Measurements from ENCODE around the gene RGS16. TPM values are rescaled to one million over a fixed set of nuclear protein-coding genes. Genes with fewer than 3 reads are reported as not detected.

Gene RGS16
- total RNA-seq, 2 donors from 2014 or later = 23.4 to 23.5 TPM

DNA sequence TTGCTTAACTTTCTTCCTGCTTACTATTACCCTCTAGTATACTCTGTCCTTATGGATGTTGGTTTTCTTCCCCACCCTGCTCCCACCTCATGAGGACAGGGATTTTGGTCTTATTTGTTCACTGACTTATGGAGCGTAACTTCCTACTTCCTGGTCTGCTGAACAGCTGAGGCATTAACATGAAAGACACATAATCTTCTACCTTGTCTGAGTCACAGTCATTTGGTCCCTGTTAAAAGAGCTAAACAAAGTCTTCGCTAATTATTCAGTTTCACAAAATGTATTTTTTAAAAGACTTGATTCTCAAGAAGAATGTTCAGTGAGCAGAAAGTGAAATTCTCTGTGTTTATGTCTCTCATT is 33.6 kb downstream of the RGS16 start:
- no peaks in the 10 kb centered on the region for H3K4me1 Mint-ChIP-seq
- H3K9me3 ChIP-seq (ENCODE audit: control insufficient read depth, low read length, poor library complexity, severe bottlenecking) = no peaks in the 10 kb centered on the region
- no peak overlapping the region for H3K4me3 Mint-ChIP-seq
- H3K36me3 Mint-ChIP-seq (ENCODE audit: low read depth) = peaks cover 9% of the 10 kb centered on the region
- no peaks in the 10 kb centered on the region for H3K27me3 Mint-ChIP-seq
- ATAC-seq = no peak
- no peak for DNase-seq
- H3K27ac Mint-ChIP-seq = no peak overlapping the region

DNA sequence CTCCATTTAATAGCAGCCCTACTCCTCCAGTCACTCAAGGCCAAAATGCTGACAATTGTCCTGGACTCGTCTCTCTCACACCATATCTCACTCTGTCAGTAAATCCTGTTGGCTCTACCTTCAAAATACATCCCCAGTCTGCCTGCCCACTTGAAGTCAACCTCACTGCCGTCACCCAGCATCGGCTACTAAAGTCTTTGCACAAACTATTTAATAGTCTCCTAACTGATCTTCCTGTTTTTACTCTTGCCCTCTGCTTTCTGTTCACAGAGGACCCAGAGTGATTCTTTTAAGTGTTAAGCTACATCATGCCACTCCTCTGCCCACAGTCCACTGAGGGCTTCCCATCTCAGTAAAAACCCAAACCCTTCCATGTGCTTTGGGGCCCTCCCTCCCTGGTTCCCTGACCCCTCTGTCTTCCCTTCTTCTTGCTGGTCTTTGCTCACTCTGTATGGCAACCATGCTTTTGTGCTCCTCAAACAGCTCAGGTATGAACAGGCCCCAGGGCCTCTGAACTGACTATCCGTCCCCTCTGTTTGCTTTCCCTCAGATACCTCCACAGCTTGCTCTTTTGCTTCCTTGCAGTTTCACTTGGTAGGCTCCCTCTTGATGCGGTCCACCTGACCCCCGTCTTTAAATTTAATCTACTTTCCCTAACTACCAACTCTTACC is 34.1 kb downstream of the RGS16 start:
- DNase-seq (no peak), ATAC-seq (no peak)
- H3K9me3 ChIP-seq (ENCODE audit: control insufficient read depth, low read length, poor library complexity, severe bottlenecking) = no peaks in the 10 kb centered on the region
- H3K27me3 Mint-ChIP-seq = no peaks in the 10 kb centered on the region
- H3K4me3 Mint-ChIP-seq = no peak overlapping the region
- no peak overlapping the region for H3K27ac Mint-ChIP-seq
- no peaks in the 10 kb centered on the region for H3K4me1 Mint-ChIP-seq
- peaks cover 7% of the 10 kb centered on the region for H3K36me3 Mint-ChIP-seq (ENCODE audit: low read depth)

DNA sequence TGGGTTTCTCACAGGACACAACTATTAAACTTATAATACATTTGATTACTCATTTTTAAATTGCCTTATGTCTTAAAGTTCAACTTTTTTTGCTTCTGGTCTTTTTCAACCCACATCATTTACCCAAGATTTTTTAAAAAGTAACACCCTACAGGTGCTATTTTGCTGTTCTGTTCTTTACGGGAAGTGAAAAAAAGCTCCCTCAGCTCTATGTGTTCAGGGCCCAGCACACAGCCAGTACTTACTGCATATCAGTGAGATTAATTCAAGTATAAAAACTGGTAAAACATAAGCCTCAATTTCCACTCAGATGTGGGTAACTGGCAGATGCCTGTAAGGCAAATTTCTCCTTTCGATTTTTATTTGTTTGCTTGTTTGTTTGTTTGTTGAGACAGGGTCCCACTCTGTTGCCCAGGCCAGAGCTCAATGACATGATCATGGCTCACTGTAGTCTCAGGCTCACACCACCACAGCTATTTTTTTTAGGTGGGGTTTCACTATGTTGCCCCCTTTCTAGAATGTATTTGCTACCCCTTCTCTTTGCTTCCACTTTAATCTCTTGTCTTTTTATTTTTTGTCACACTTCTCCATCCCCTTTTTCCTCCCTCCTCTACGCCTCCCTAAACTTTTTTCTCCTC is 35.4 kb downstream of the RGS16 start:
- no peaks in the 10 kb centered on the region for H3K9me3 ChIP-seq (ENCODE audit: control insufficient read depth, low read length, poor library complexity, severe bottlenecking)
- DNase-seq = no peak
- Mint-ChIP-seq H3K27ac (no peak overlapping the region), H3K36me3 (ENCODE audit: low read depth) (peaks cover 4% of the 10 kb centered on the region), H3K4me3 (no peak overlapping the region), H3K4me1 (no peaks in the 10 kb centered on the region), H3K27me3 (no peaks in the 10 kb centered on the region)
- ATAC-seq = no peak

DNA sequence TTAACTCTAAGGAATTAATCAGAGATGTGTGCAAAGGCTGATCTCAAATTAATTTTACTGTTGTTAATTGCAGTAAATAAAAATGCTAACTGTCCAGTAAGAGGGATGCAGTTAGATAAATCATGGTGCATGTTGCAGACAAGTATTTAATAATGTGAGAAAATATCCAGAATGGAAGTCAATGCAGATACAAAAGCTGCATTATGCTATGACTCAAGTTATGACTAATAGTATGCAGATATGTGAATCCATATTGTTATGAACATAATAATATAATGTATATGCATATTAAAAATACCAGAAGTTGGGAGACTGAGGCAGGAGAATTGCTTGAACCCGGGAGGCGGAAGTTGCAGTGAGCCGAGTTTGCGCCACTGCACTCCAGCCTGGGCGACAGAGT is 36.6 kb downstream of the RGS16 start:
- Mint-ChIP-seq H3K27me3 (no peaks in the 10 kb centered on the region), H3K4me1 (no peaks in the 10 kb centered on the region), H3K36me3 (ENCODE audit: low read depth) (no peaks in the 10 kb centered on the region), H3K4me3 (no peak overlapping the region), H3K27ac (no peak overlapping the region)
- H3K9me3 ChIP-seq (ENCODE audit: control insufficient read depth, low read length, poor library complexity, severe bottlenecking) = no peaks in the 10 kb centered on the region
- ATAC-seq (no peak), DNase-seq (no peak)

DNA sequence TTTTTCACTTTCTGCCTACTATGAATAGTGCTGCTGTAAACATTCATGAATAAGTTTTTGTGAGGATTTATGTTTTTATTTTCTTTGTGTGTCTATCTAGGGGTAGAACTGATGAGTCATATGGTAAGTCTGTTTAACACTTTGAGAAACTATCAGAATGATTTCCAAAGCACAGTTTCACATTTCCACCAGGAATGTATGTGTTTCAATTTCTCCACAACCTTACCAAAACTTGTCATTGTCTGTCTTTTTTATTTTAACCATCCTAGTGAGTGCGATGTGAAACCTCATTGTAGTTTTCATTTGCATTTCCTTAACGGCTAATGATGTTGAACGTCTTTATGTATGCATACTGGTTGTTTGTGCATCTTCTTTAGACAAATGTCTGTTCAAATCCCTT is 38.7 kb downstream of the RGS16 start:
- peaks cover 2% of the 10 kb centered on the region for H3K36me3 Mint-ChIP-seq (ENCODE audit: low read depth)
- ATAC-seq = no peak
- no peak for DNase-seq
- H3K27ac Mint-ChIP-seq = no peak overlapping the region
- H3K9me3 ChIP-seq (ENCODE audit: control insufficient read depth, low read length, poor library complexity, severe bottlenecking) = no peaks in the 10 kb centered on the region
- peaks cover 14% of the 10 kb centered on the region for H3K27me3 Mint-ChIP-seq
- H3K4me3 Mint-ChIP-seq = no peak overlapping the region
- H3K4me1 Mint-ChIP-seq = peaks cover 5% of the 10 kb centered on the region

DNA sequence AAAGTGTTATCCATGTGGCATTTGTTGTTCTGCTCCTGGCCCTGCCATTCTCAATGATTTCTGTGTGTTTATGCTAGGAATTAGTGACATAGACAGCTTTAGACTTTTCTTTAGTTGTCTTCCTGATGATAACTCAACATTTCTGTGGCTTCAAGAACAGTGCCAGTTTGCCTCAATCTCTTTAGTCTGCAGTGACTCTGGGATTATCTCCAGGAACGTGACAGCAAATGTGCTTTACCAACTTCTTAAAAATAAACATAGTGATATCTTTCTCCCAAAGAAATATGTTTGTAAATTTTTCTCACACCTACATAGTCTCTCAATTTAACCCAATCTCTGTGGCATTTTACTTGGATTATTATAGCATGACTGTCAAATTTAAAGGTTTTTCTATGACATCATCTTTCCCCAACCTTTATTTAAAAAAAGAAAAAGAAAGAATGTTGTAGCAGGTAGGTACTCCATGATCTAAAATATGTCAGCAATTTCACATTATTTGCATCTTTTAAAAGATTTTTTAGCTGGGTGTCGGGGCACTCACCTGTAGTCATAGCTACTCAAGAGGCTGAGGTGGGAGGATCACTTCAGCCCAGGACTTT is 39.7 kb downstream of the RGS16 start:
- Mint-ChIP-seq H3K4me3 (no peak overlapping the region), H3K27me3 (peaks cover 14% of the 10 kb centered on the region), H3K36me3 (ENCODE audit: low read depth) (peaks cover 4% of the 10 kb centered on the region), H3K27ac (no peak overlapping the region), H3K4me1 (peaks cover 5% of the 10 kb centered on the region)
- DNase-seq (no peak), ATAC-seq (no peak)
- no peaks in the 10 kb centered on the region for H3K9me3 ChIP-seq (ENCODE audit: control insufficient read depth, low read length, poor library complexity, severe bottlenecking)

DNA sequence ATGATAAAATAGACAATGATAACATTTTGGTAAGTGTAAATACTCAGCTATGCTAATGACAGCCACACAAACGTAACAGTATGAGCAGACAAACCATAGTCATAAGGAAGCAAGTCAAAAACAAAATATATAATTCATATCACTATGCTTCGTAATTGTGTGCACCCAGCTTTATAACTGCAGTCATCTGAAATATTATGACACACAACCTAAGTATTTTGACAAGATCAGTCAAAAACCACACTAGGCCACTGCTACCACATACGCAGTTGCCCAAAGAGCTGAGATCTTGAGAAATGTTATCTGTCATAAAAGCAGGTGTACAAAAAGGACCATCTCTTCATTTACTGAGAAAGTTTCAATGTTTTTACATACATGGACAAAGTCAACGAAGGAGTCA is 41.1 kb downstream of the RGS16 start:
- Mint-ChIP-seq H3K36me3 (ENCODE audit: low read depth) (peaks cover 8% of the 10 kb centered on the region), H3K27ac (no peak overlapping the region), H3K27me3 (peaks cover 14% of the 10 kb centered on the region), H3K4me1 (peaks cover 8% of the 10 kb centered on the region), H3K4me3 (no peak overlapping the region)
- no peak for DNase-seq
- ATAC-seq = no peak
- H3K9me3 ChIP-seq (ENCODE audit: control insufficient read depth, low read length, poor library complexity, severe bottlenecking) = no peaks in the 10 kb centered on the region

DNA sequence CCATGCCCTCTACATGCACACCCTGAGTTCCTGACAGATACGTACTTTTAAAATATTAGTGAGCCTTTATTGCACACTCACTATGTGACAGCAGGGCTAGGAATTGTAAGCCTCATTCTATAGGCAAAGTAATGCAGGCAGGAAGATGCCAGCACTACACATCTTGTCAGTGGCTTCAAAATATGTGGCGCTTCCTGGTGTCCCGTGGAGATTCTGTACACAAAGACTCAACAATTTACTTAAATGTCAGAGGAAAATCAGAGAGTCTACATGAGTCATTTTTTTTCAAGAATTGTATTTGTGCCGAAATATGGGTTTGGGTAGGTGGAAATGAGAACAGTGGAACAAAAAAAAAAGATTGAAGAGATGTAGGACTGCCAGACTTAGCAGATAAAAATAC is 42.7 kb downstream of the RGS16 start:
- H3K36me3 Mint-ChIP-seq (ENCODE audit: low read depth) = peaks cover 10% of the 10 kb centered on the region
- H3K9me3 ChIP-seq (ENCODE audit: control insufficient read depth, low read length, poor library complexity, severe bottlenecking) = no peaks in the 10 kb centered on the region
- H3K4me3 Mint-ChIP-seq = no peak overlapping the region
- peaks cover 8% of the 10 kb centered on the region for H3K4me1 Mint-ChIP-seq
- no peak overlapping the region for H3K27ac Mint-ChIP-seq
- peaks cover 14% of the 10 kb centered on the region for H3K27me3 Mint-ChIP-seq
- ATAC-seq = no peak
- no peak for DNase-seq

DNA sequence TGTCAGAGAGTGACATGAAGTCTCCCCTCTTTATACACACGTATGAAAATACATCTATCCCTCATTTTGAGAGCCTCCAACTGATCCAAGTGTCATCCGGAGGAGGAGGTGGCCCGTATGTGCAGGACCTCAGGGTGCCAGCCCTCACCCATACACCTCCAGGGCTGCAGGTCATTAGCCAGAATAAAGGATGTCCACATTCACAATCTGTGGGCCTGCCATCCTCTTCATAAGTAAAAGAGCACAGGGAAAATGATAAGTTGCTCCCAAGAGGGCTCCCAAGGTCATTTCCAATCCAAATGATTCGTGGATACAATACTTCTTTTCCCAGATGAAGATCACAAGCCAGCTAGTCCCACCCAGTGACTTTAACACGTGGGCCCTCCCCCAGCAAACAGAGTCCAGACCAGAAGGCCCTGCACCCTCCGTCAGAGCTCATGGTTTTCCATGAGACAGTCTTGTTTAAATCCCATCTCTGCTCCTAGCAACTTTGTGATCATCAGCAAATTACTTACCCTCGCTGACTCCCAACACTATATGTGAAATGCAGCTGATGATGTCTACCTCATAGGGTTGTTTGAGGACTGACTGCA is 43.7 kb downstream of the RGS16 start:
- no peaks in the 10 kb centered on the region for H3K9me3 ChIP-seq (ENCODE audit: control insufficient read depth, low read length, poor library complexity, severe bottlenecking)
- peaks cover 14% of the 10 kb centered on the region for H3K27me3 Mint-ChIP-seq
- H3K36me3 Mint-ChIP-seq (ENCODE audit: low read depth) = peaks cover 10% of the 10 kb centered on the region
- no peak overlapping the region for H3K27ac Mint-ChIP-seq
- DNase-seq = no peak
- no peak overlapping the region for H3K4me3 Mint-ChIP-seq
- peaks cover 8% of the 10 kb centered on the region for H3K4me1 Mint-ChIP-seq
- no peak for ATAC-seq

DNA sequence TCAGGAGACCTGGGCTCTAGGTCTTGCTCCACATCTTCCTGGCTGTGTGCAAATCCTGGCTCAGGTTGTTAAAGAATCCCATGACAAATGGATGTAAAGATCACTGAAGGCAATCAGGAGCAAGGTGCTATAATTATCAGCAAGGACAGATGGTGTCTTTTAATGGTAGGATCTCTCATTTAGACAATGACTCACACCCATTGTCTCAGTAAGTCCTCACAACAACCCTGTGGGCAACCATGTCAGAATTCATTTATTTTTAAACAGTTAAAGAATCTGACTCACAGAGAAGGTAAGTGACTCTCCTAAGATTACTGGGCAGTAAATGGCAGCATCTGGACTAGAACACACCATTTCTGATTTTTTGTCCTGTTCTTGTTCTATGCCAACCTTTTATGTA is 47.9 kb downstream of the RGS16 start:
- Mint-ChIP-seq H3K4me1 (peaks cover 2% of the 10 kb centered on the region), H3K27me3 (peaks cover 6% of the 10 kb centered on the region), H3K36me3 (ENCODE audit: low read depth) (peaks cover 11% of the 10 kb centered on the region), H3K4me3 (no peak overlapping the region), H3K27ac (no peak overlapping the region)
- no peak for ATAC-seq
- no peaks in the 10 kb centered on the region for H3K9me3 ChIP-seq (ENCODE audit: control insufficient read depth, low read length, poor library complexity, severe bottlenecking)
- no peak for DNase-seq

DNA sequence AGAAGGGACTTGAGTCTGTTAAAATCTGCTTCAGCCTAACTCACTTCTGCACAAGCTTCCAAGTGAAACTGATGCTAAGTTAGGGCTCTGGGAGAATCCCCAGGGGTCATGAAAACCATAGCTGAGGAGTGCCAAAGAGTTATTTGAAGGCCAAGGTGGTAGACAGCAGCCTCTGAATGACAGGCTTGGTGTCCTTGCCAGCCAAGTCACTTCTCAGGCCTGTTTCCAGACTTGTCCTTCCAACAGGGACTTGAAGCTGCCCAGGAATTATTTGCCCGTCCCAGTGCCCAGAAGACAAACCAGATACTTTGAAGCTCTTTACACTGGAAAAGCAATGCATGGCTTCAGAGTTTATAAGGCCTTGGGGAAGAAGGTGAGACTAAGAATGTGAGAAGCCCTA is 48.7 kb downstream of the RGS16 start:
- no peak for ATAC-seq
- H3K27me3 Mint-ChIP-seq = peaks cover 5% of the 10 kb centered on the region
- no peak for DNase-seq
- H3K4me3 Mint-ChIP-seq = no peak overlapping the region
- peaks cover 2% of the 10 kb centered on the region for H3K4me1 Mint-ChIP-seq
- peaks cover 11% of the 10 kb centered on the region for H3K36me3 Mint-ChIP-seq (ENCODE audit: low read depth)
- H3K27ac Mint-ChIP-seq = no peak overlapping the region
- no peaks in the 10 kb centered on the region for H3K9me3 ChIP-seq (ENCODE audit: control insufficient read depth, low read length, poor library complexity, severe bottlenecking)

DNA sequence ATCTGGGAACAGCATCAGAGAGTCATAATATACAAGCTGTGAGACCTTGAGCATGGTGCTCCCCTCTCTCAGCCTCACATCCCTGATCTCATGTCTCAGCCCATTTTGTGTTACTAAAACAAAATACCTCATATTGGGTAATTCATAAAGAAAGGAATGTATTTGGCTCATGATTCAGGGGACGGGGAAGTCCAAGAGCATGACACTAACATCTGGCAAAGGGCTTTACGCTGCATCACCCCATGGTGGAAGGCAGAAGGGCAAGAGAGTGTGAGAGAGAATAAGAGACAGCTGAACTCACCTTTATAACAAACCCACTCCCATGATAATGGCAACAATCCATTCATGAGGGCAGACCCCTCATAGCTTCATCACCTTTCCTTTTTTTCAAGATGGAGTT is 51.7 kb downstream of the RGS16 start:
- no peak overlapping the region for H3K27ac Mint-ChIP-seq
- H3K4me1 Mint-ChIP-seq = no peaks in the 10 kb centered on the region

DNA sequence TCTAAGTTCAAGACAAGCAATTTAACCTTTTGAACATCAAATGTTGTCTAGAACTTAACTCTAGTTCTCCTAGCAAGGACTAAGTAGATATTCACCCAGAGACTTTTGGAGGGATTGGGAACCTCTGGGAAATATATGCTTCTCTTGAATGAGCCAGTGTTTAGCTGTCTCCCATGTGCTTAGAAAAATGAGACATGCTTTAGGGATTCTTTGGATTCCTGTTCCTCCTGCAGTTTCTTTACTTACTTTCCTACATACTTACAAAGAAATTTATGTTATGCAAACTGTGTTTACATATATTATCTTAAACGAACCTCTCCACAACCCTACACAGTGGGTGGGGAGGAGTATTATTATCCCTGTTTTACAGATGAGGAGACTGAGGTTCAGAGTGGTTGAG is 54.4 kb downstream of the RGS16 start:
- Mint-ChIP-seq H3K4me3 (no peak overlapping the region), H3K27me3 (peaks cover 27% of the 10 kb centered on the region), H3K36me3 (ENCODE audit: low read depth) (peaks cover 3% of the 10 kb centered on the region), H3K27ac (no peak overlapping the region), H3K4me1 (no peaks in the 10 kb centered on the region)
- no peaks in the 10 kb centered on the region for H3K9me3 ChIP-seq (ENCODE audit: control insufficient read depth, low read length, poor library complexity, severe bottlenecking)
- no peak for DNase-seq
- no peak for ATAC-seq

More for the DNA sequence above, 51.7 kb downstream of the RGS16 start:
- H3K9me3 ChIP-seq (ENCODE audit: control insufficient read depth, low read length, poor library complexity, severe bottlenecking) = no peaks in the 10 kb centered on the region
- ATAC-seq (no peak), DNase-seq (no peak)
- Mint-ChIP-seq H3K36me3 (ENCODE audit: low read depth) (peaks cover 3% of the 10 kb centered on the region), H3K27me3 (peaks cover 14% of the 10 kb centered on the region), H3K4me3 (no peak overlapping the region)

Measured in T-helper 17 cell (primary cell).